DND-41 (cell line): ENCODE results near the gene ARHGAP6.

Experiments used
- ATAC-seq: fragments of 200-7000 bp; cut with Tn5 transposase; 3 replicates; pipeline ENCODE4 v1.9.1; 2021; ENCODE audit warnings: low read depth; ENCODE audit not compliant: insufficient read depth
- DNase-seq: peaks from one replicate; pipeline ENCODE4 v3.0.0-alpha.2; 2020
- H2AFZ ChIP-seq: 2 replicates; pipeline ENCODE4 v1.6.0; 2012; ENCODE audit warnings: low read depth, low read length
- H3K27ac ChIP-seq: 2 replicates; pipeline ENCODE4 v1.5.1; 2012; ENCODE audit warnings: low read length, inconsistent platforms
- H3K27me3 ChIP-seq: fragments of 200-600 bp; sonication (generic); 2 replicates; pipeline ENCODE4 v1.6.0; 2012; ENCODE audit warnings: low read length, mild to moderate bottlenecking, inconsistent platforms; ENCODE audit not compliant: insufficient read depth, poor library complexity
- H3K36me3 ChIP-seq: 2 replicates; pipeline ENCODE4 v1.5.1; 2012; ENCODE audit warnings: low read length, inconsistent platforms; ENCODE audit not compliant: insufficient read depth
- H3K4me1 ChIP-seq: 2 replicates; pipeline ENCODE4 v1.5.1; 2012; ENCODE audit warnings: mild to moderate bottlenecking, low read length; ENCODE audit not compliant: insufficient read depth
- H3K4me2 ChIP-seq: 2 replicates; pipeline ENCODE4 v1.6.0; 2012; ENCODE audit warnings: mild to moderate bottlenecking, moderate library complexity, low read length, inconsistent platforms; ENCODE audit not compliant: insufficient read depth
- H3K4me3 ChIP-seq, 2 experiments: fragments of 200-600 bp in 1 of 2; shearing (Covaris generic) in 1 of 2; 2 replicates each; pipeline ENCODE4 v1.5.1; 2012 to 2016; ENCODE audit warnings: inconsistent platforms in 2 of 2, low read length in 2 of 2, mild to moderate bottlenecking in 2 of 2, low read depth in 1 of 2, moderate library complexity in 1 of 2
- H3K79me2 ChIP-seq: 2 replicates; pipeline ENCODE4 v1.6.0; 2012; ENCODE audit warnings: low read length, inconsistent platforms; ENCODE audit not compliant: insufficient read depth
- H3K9ac ChIP-seq: 2 replicates; pipeline ENCODE4 v1.6.0; 2012; ENCODE audit warnings: low read depth, mild to moderate bottlenecking, inconsistent platforms, low read length, moderate library complexity
- H3K9me3 ChIP-seq: 2 replicates; pipeline ENCODE4 v1.5.1; 2012; ENCODE audit warnings: low read length, moderate library complexity, mild to moderate bottlenecking, inconsistent platforms; ENCODE audit not compliant: insufficient read depth, severe bottlenecking
- H4K20me1 ChIP-seq: 2 replicates; pipeline ENCODE4 v1.6.0; 2012; ENCODE audit warnings: low read length; ENCODE audit not compliant: insufficient read depth
- CTCF ChIP-seq: IDR thresholded peaks from 2 replicates; pipeline ENCODE4 v1.5.1; 2012; ENCODE audit warnings: borderline replicate concordance, low read length, moderate library complexity, mild to moderate bottlenecking; ENCODE audit not compliant: poor library complexity, severe bottlenecking; ENCODE audit errors: extremely low read depth
- EZH2 ChIP-seq: IDR thresholded peaks from 3 replicates; pipeline ENCODE4 v1.6.1; 2012; ENCODE audit warnings: borderline replicate concordance, low read depth, mild to moderate bottlenecking, moderate library complexity, low read length, inconsistent platforms; ENCODE audit not compliant: severe bottlenecking

Gene ARHGAP6

GRCh38 chrX:11273544-11273943 is 392.2 kb downstream of the ARHGAP6 start:
- no peak overlapping the region for H3K4me3 ChIP-seq
- H3K9me3 ChIP-seq: no peaks in the 10 kb centered on the region
- no peaks in the 10 kb centered on the region for H4K20me1 ChIP-seq
- H3K9ac ChIP-seq: no peak overlapping the region
- no peak overlapping the region for H3K27ac ChIP-seq
- no peak overlapping the region for H2AFZ ChIP-seq
- ATAC-seq: no peak
- DNase-seq: no peak
- no peaks in the 10 kb centered on the region for H3K36me3 ChIP-seq
- no peak for TF ChIP-seq EZH2
- no peak for TF ChIP-seq CTCF
- H3K4me2 ChIP-seq: no peak overlapping the region
- H3K4me1 ChIP-seq: no peaks in the 10 kb centered on the region
- H3K27me3 ChIP-seq: no peaks in the 10 kb centered on the region
- no peaks in the 10 kb centered on the region for H3K79me2 ChIP-seq

- no peak overlapping the region for H3K9ac ChIP-seq
- no peak overlapping the region for H3K4me2 ChIP-seq
- no peaks in the 10 kb centered on the region for H3K4me1 ChIP-seq
- DNase-seq: no peak
- no peaks in the 10 kb centered on the region for H3K9me3 ChIP-seq
- H3K79me2 ChIP-seq: no peaks in the 10 kb centered on the region
- H3K27ac ChIP-seq: no peak overlapping the region
- H3K27me3 ChIP-seq: no peaks in the 10 kb centered on the region
- H3K4me3 ChIP-seq: no peak overlapping the region
- TF ChIP-seq CTCF: no peak
- no peak for TF ChIP-seq EZH2
- no peak for ATAC-seq
- no peaks in the 10 kb centered on the region for H3K36me3 ChIP-seq
- H4K20me1 ChIP-seq: no peaks in the 10 kb centered on the region
- H2AFZ ChIP-seq: no peak overlapping the region
Observed at GRCh38 chrX:11272863-11273262, 392.9 kb downstream of the ARHGAP6 start.

GRCh38 chrX:11272290-11272689 is 393.4 kb downstream of the ARHGAP6 start:
- Histone ChIP-seq H3K36me3 (no peaks in the 10 kb centered on the region), H3K79me2 (no peaks in the 10 kb centered on the region), H3K27ac (no peak overlapping the region), H3K9ac (no peak overlapping the region), H2AFZ (no peak overlapping the region), H3K4me2 (no peak overlapping the region), H3K4me1 (no peaks in the 10 kb centered on the region), H3K27me3 (no peaks in the 10 kb centered on the region), H3K9me3 (no peaks in the 10 kb centered on the region), H3K4me3 (no peak overlapping the region), H4K20me1 (no peaks in the 10 kb centered on the region)
- TF ChIP-seq EZH2 (no peak), CTCF (no peak)
- ATAC-seq (no peak), DNase-seq (no peak)

GRCh38 chrX:11269996-11270395 is 395.7 kb downstream of the ARHGAP6 start:
- Histone ChIP-seq H3K4me1 (no peaks in the 10 kb centered on the region), H2AFZ (no peak overlapping the region), H4K20me1 (no peaks in the 10 kb centered on the region), H3K79me2 (no peaks in the 10 kb centered on the region), H3K9ac (no peak overlapping the region), H3K4me2 (no peak overlapping the region), H3K4me3 (no peak overlapping the region), H3K36me3 (no peaks in the 10 kb centered on the region), H3K9me3 (no peaks in the 10 kb centered on the region), H3K27ac (no peak overlapping the region), H3K27me3 (no peaks in the 10 kb centered on the region)
- DNase-seq (no peak), ATAC-seq (no peak)
- TF ChIP-seq EZH2: no peak
- TF ChIP-seq CTCF: no peak
